Midbrain (tissue), 1 donor: ENCODE measurements around the gene GRAMD4.

Experiments used
- DNase-seq: peaks from one replicate; lab custom pipeline; 2025; lab: John Stamatoyannopoulos, UW

The GRAMD4 gene

DNA sequence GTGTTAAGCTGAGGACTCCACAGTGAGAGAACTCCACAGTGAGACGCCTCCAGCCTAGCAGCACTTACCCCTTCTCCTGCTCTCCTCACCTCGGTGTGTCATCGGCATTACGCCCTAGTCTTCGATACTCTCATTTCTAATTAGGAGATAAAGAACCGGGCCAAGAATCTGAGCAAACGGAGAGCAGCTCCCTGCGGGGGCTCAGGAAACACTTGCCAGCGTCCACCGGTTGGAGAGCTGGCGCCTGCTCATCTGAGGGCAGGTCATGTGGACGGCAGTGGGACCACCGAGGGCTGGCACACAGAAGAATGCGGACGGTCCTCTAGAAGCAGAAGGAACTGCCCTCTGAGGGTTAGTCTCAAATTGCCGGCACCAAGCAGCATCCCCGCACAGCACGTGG lies 104.9 kb downstream of the GRAMD4 start:
- no peak for DNase-seq

DNA sequence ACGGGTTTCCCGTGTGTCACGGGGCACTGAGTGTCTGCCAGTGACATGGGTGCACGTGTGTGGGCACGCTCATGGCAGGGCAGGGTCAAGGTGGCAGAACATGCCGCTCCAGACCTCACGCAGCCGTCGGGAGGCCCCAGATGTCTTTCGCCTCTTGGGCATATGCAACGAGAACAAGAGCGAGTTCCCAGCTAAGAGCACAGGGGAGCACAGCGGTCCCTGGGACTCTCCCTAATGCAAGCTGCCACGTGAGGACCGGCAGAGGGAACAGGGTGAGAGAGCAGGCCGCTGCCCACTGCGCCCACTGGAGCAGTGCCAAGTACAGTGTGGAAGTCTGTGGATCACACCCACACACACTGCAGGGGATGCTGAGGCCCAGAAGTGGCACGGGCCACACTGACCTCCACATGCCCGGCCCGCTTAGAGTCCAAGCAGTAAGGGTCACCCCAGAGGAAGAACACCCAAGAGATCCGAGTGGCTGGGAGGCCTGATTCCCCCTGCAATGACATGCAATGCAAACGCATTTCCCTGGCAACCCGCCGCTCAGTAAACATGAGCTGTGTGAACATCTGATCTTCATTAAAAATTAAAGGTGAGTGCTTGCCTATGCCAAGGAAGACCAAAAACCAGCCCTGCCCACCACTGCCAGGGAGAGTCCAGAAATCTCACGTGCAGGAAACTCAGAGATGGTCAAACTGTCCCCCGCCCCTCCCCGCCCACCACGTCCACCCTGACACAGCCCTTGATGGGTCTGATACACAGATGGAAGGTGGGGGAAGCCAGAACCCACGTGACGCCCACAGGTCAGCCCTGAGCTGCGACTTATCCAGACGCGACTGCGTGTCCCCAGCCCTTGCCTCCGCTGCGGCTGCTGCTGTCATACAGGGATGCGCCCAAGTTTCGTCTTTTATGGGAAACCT lies 106.1 kb downstream of the GRAMD4 start:
- no peak for DNase-seq

DNA sequence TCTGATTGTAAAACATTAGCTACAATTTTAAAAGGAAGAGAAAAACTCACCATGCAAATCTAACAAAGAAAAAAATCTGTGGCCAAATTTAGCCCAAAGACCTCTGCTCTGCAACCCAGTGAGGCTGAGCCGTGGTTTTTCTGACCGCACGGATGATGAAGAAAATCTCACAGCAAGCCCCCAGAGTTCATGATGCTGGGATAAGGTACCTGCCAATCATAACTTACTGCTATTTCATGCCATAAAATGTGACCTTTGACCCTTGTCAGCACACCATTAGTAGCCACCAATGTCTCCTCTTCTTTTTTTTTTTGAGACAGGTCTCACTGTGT lies 106.8 kb downstream of the GRAMD4 start:
- DNase-seq: no peak

DNA sequence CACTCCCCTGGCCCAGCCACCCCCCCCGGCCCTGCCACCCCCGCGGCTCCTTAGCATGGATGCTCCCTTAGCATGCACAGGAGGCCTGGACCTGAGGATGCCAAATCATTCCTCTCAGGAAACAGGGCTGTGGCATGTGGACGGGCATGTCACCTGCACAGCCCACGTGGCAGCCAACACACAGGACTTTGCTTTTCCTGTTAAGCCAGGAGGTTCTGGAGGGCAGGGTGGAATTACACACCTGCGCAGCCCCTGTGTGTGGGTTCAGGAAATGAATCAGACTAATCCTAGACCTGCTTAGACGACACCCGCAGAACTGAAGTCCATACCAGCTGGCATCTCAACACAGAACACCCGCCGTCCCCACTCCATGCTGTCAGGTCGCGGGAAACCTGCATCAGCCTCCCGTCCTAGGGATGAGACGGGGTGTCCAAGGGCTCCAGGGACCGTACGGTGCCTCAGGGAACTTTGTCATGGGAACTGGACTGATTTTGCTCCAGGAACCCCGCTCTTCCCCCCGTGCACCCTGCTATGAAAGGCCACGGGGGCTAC lies 107.7 kb downstream of the GRAMD4 start:
- DNase-seq: no peak

DNA sequence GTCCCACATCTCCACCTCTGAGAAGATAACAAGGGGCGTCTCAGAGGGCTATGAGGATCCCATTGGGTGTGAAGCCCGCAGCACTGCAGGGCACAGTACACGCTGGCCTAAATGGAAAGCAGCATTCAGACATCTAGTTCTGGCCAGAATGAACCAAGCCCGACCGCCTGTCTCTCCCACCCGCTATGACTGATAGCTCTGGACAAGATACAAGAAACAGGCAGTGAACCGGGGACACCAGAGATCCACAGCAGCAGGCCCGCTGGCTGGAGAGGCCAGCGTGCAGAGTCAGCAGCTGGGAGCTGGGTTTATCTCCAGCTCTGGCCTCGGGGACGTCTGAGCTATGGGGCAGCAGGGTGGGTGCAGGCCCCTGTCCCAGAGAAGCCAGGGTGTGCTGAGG lies 108.3 kb downstream of the GRAMD4 start:
- DNase-seq: no peak
